Erythroblast (primary cell): ENCODE results near the gene ZNF385A.
A peak's percentile ranks its signal among the peaks of the same experiment; 100 is the strongest.

Experiments
- DNase-seq, 2 experiments: peaks; one replicate each; lab custom pipeline; 2025; lab: John Stamatoyannopoulos, UW
- GATA1 ChIP-seq: IDR thresholded peaks from 2 replicates; pipeline ENCODE4 v1.6.1; 2011; ENCODE audit warnings: low read depth, mild to moderate bottlenecking, control low read depth, low read length, moderate library complexity
- POLR2A ChIP-seq: IDR thresholded peaks from 2 replicates; pipeline ENCODE4 v1.6.1; 2011; ENCODE audit warnings: mild to moderate bottlenecking, low read length

ZNF385A gene

GRCh38 chr12:54379398-54380201, 4.9 kb downstream of the ZNF385A start:
- TF ChIP-seq GATA1 (no peak), POLR2A (no peak)
- DNase-seq, result peak; percentile 82 to 92

- TF ChIP-seq POLR2A, result no peak
- TF ChIP-seq GATA1, result no peak
- DNase-seq, result peak in 1 of 2 experiments; percentile 20
These were observed 5.6 kb downstream of the ZNF385A start for GRCh38 chr12:54378796-54379397.

DNA sequence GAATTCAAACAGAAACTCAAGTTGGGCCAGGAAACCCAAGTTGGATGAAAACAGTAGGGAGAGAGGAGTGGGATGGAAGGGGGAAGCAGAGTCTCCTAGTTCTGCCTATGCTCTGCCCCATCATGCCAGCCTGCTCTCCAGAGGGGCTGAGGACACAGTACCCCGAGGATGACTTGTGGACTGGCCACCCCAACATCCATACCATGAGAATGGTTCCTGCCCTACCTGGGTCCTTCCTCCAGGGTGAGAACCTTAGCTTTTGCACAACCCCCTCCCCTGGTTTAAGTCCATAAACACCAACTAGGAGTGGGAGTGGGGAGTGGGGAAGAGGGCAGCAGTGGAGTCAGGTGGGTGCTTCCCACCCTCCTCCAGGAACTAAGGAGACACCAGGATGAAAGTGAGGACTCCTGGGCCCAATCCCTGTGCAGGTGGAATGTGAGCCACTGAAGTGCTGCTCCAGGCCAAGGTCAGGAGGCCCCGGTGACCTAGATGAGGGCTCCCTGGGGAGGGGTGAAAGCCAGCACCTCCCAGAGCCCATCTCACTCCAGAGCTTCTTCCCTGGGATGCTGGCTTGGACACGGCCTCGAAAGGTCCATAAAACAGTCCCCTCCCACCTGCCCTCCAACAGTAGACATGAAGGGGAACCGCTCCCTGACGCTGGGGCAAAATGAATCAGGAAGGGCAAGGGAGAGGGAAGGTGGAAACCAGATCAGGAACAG, 6.6 kb downstream of the ZNF385A start:
- TF ChIP-seq POLR2A, result no peak
- DNase-seq, result no peak

- TF ChIP-seq POLR2A (no peak), GATA1 (no peak)
- peak in 1 of 2 experiments; percentile 42 for DNase-seq
These were observed 7.5 kb downstream of the ZNF385A start for GRCh38 chr12:54377007-54377406.

- no peak for TF ChIP-seq POLR2A
- TF ChIP-seq GATA1, result no peak
- peak; percentile 42 to 56 for DNase-seq
These were observed 7.9 kb downstream of the ZNF385A start for GRCh38 chr12:54376596-54376995.

DNA sequence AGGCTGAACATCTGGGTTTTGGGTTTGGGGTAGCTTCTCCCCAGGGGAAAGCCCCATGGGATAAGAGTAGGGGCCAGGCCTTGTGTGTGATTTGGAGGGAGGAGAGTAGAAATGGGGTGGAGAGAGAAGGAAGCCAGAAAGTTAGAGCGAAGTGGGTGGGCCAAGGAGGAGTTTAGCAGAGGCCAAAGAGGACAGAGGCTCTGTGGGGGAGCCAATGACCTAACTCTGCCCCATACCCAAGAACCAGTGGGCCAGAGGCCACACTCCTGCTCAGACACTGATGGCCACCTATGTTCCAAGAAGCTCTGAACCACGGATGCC, 9.3 kb downstream of the ZNF385A start:
- no peak for DNase-seq
- TF ChIP-seq GATA1, result no peak
- TF ChIP-seq POLR2A, result no peak

GRCh38 chr12:54374562-54375258, 9.8 kb downstream of the ZNF385A start:
- no peak for TF ChIP-seq POLR2A
- TF ChIP-seq GATA1, result no peak
- no peak for DNase-seq

DNA sequence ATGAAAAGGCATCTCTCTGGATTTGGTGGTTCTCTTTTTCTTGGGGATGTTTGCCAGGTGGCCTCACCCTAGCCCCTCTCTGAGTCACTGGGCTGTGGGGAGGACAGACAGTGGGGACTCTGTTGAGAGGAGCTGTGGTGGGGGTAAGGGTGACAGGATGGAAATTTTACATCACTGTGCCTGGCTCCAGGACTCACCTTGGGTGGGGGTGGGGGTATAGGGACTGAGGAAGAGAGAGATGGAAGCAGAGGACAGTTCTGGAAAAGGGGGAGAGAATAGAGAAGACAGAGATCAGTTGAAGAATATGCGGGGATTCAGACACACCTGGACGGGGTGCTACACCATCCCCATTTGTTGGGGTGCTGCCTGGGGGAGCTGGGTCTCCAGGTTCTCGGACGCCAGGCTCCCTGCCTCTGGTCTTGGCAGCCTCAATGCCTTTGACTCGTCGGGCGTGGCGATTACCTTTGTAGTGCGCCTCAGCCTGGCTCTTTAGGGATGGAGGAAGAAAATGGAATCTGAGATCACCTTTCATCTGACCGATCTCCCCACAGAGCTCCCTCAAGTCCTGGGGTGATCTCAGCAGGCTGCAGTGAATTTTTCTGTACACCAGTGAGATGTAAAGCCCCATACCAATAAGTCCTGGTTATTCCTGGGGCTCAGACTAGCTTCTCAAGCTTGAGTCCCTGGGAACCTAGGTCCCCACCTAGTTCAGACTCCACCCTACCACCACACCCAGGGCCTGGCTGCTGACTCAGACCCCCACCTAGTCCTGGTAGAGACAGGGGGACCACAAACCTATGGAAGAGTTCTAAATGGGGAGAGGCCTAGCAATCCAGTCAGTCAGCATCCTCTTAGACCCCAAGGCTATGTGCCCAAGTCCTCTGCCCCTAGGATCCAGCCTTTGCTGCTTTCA, 10.6 kb downstream of the ZNF385A start:
- TF ChIP-seq POLR2A (no peak), GATA1 (no peak)
- DNase-seq, result peak; percentile 12 to 43

GRCh38 chr12:54372113-54372806, 12.3 kb downstream of the ZNF385A start:
- TF ChIP-seq GATA1, result no peak
- DNase-seq, result no peak

DNA sequence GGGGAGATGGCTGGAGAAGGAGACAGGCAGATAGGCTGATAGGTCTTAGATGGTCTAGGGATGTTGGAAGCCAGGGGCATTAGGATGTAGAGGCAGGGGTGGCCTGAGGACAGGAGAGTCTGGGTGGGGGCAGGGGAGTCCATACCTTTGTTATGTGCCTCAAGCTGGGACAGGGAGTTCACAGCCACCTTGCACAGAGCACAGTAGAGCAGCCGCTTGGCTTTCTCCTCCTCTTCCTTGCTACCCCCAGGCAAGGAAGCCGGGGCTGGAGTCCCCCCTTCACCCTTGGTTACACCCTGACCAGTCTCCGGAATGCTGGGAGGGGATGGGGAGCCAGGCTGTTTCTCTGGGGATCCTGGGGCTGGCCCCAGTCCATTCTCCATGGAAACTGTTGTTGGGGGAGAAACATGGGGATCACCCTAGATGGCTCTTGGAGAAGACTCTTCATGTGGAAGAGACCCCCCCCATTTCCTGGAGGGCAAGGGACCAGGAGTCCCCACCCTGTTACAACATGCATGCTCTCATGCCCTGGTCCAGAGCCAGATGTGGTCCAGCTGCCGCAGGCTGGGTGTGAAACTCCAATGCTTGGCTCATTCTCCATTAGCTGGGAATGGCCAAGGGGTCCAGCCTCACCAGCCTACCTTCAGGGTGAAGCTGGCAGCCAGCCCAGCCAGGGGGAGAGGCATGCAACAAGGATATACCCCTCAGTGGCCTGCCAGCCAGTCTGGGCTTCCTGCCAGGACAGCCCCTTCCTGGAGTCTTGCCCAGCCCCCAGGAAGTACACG, 13.0 kb downstream of the ZNF385A start:
- TF ChIP-seq GATA1, result no peak
- no peak for TF ChIP-seq POLR2A
- no peak for DNase-seq

DNA sequence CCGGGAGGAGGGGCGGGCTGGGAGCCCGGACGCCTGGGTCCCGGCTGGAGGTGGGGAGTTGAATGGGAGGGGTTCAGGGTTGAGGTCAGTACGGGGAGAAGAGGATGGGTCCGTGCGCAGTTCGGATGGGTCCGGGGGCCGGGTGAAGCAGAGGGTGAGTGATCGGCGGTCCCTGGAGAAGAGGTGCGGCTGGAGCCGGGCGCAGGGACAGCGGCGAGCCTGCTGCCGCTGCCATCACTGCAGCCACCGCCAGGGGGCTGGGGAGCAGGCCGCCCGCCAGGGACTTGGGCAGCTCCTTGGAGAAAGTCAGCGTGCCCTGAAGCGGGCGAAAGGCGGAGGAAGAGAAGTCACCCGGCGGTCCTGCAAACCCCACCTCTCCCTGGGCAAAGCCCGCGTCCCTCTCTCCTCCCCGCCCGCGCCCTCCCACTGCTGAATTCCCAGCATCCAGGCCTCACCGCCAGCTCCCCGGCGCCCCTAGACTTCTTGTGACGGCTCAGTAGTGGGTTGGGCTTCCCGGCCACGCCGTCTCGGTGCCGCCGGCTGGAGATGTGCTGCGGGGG, 14.3 kb downstream of the ZNF385A start:
- DNase-seq, result peak; percentile 71 to 81
- TF ChIP-seq POLR2A (no peak), GATA1 (no peak)
